Lower leg skin (tissue), 3 donors: ENCODE measurements around the gene ARHGAP4.

Source experiments
- CTCF ChIP-seq, 3 donors: fragments of 450-650 bp; IDR thresholded peaks; one replicate each; pipeline ENCODE4 v1.5.1; 2016; ENCODE audit warnings: antibody characterized with exemption in 3 of 3, mild to moderate bottlenecking in 3 of 3, moderate library complexity in 2 of 3
- POLR2A ChIP-seq, 2 donors: fragments of 450-650 bp; IDR thresholded peaks; one replicate each; pipeline ENCODE4 v1.6.1; 2016 to 2017; ENCODE audit warnings: antibody characterized with exemption in 2 of 2, mild to moderate bottlenecking in 1 of 2, moderate library complexity in 1 of 2

- TF ChIP-seq CTCF (IDR thresholded peaks at IDR 0.05) (no peak), POLR2A (IDR thresholded peaks at IDR 0.05) (no peak)
Measured at GRCh38 chrX:153903238-153903980, 22.7 kb downstream of the ARHGAP4 start.
